ENCODE data around the gene IRF2.
"Not testable (repeated sequence)": the region's sequence is repeated elsewhere in the genome, so short reads cannot be mapped to it uniquely, and the experiment has no call there.

The IRF2 gene

GRCh38 chr4:184347251-184348239 lies 126.8 kb downstream of the IRF2 start:
- no peak for TF ChIP-seq CTCF (IDR thresholded peaks at IDR 0.05; ENCODE audit: low read depth, low read length)
- peak; percentile 59 to 61 for DNase-seq (ENCODE audit: low read depth in 2 of 2)
- H3K4me3 ChIP-seq (replicated peaks in 1 of 2; ENCODE audit: low read depth in 2 of 2, low read length in 2 of 2): no peak overlapping the region

GRCh38 chr4:184346682-184347081 lies 127.7 kb downstream of the IRF2 start:
- no peak for DNase-seq (ENCODE audit: low read depth in 2 of 2)
- no peak overlapping the region for H3K4me3 ChIP-seq (replicated peaks in 1 of 2; ENCODE audit: low read depth in 2 of 2, low read length in 2 of 2)
- no peak for TF ChIP-seq CTCF (IDR thresholded peaks at IDR 0.05; ENCODE audit: low read depth, low read length)

GRCh38 chr4:184346273-184346672 lies 128.1 kb downstream of the IRF2 start:
- H3K4me3 ChIP-seq (replicated peaks in 1 of 2; ENCODE audit: low read depth in 2 of 2, low read length in 2 of 2); DNase-seq (ENCODE audit: low read depth in 2 of 2): not testable (repeated sequence)

- no peak for DNase-seq (ENCODE audit: low read depth in 2 of 2)
- no peak for TF ChIP-seq CTCF (IDR thresholded peaks at IDR 0.05; ENCODE audit: low read depth, low read length)
- no peak overlapping the region for H3K4me3 ChIP-seq (replicated peaks in 1 of 2; ENCODE audit: low read depth in 2 of 2, low read length in 2 of 2)
Measured at GRCh38 chr4:184345573-184345922, 128.8 kb downstream of the IRF2 start.

GRCh38 chr4:184344899-184345572 lies 129.3 kb downstream of the IRF2 start:
- TF ChIP-seq CTCF (IDR thresholded peaks at IDR 0.05; ENCODE audit: low read depth, low read length): no peak
- no peak for DNase-seq (ENCODE audit: low read depth in 2 of 2)

GRCh38 chr4:184344435-184344834 lies 129.9 kb downstream of the IRF2 start:
- no peak overlapping the region for H3K4me3 ChIP-seq (replicated peaks in 1 of 2; ENCODE audit: low read depth in 2 of 2, low read length in 2 of 2)
- TF ChIP-seq CTCF (IDR thresholded peaks at IDR 0.05; ENCODE audit: low read depth, low read length): no peak
- no peak for DNase-seq (ENCODE audit: low read depth in 2 of 2)

More at GRCh38 chr4:184344899-184345572, 129.3 kb downstream of the IRF2 start:
- H3K4me3 ChIP-seq (replicated peaks in 1 of 2; ENCODE audit: low read depth in 2 of 2, low read length in 2 of 2): no peak overlapping the region

GRCh38 chr4:184343502-184344177 lies 130.7 kb downstream of the IRF2 start:
- TF ChIP-seq CTCF (IDR thresholded peaks at IDR 0.05; ENCODE audit: low read depth, low read length): no peak
- H3K4me3 ChIP-seq (replicated peaks in 1 of 2; ENCODE audit: low read depth in 2 of 2, low read length in 2 of 2): peak overlapping the region; percentile 63 to 65
- DNase-seq (ENCODE audit: low read depth in 2 of 2): peak; percentile 78 to 84

- not testable (repeated sequence) for H3K4me3 ChIP-seq (replicated peaks in 1 of 2; ENCODE audit: low read depth in 2 of 2, low read length in 2 of 2); DNase-seq (ENCODE audit: low read depth in 2 of 2)
Measured at GRCh38 chr4:184342857-184343237, 131.5 kb downstream of the IRF2 start.
